GM23338 (cell line): ENCODE results near the gene PPM1N. TPM values are rescaled to one million over a fixed set of nuclear protein-coding genes. Genes with fewer than 3 reads are reported as not detected.

ENCODE experiments used
- ATAC-seq: fragments of 200-7000 bp; cut with Tn5 transposase; 3 replicates; pipeline ENCODE4 v1.9.1; 2020
- DNase-seq: peaks from one replicate; pipeline ENCODE4 v3.0.0-alpha.2; 2015; ENCODE audit warnings: low spot score
- H2AFZ ChIP-seq: fragments of 200-600 bp; sonication (generic); 2 replicates; pipeline ENCODE4 v1.8.0; 2016; ENCODE audit warnings: antibody characterized with exemption, mild to moderate bottlenecking, moderate library complexity
- H3F3A ChIP-seq: fragments of 200-600 bp; sonication (generic); replicated peaks from 2 replicates; pipeline ENCODE4 v1.8.0; 2017; ENCODE audit warnings: antibody characterized with exemption, mixed run types, low read depth
- H3K27ac ChIP-seq: fragments of 200-600 bp; sonication (generic); 2 replicates; pipeline ENCODE4 v1.6.1; 2016; ENCODE audit warnings: low read depth
- H3K27me3 ChIP-seq: fragments of 200-600 bp; sonication (generic); 2 replicates; pipeline ENCODE4 v1.8.0; 2016; ENCODE audit warnings: mild to moderate bottlenecking, mixed run types, moderate library complexity; ENCODE audit not compliant: insufficient read depth
- H3K36me3 ChIP-seq: fragments of 200-600 bp; sonication (generic); 2 replicates; pipeline ENCODE4 v1.8.0; 2016; ENCODE audit warnings: mild to moderate bottlenecking; ENCODE audit not compliant: insufficient read depth
- H3K4me1 ChIP-seq: fragments of 200-600 bp; sonication (generic); 2 replicates; pipeline ENCODE4 v1.8.0; 2016; ENCODE audit warnings: mild to moderate bottlenecking, moderate library complexity; ENCODE audit not compliant: insufficient read depth
- H3K4me2 ChIP-seq: fragments of 200-600 bp; sonication (generic); 2 replicates; pipeline ENCODE4 v1.7.1; 2017; ENCODE audit warnings: mixed run types
- H3K4me3 ChIP-seq: fragments of 200-600 bp; sonication (generic); 2 replicates; pipeline ENCODE4 v1.6.1; 2016; ENCODE audit warnings: mixed run types
- H3K79me2 ChIP-seq: fragments of 200-600 bp; sonication (generic); replicated peaks from 2 replicates; pipeline ENCODE4 v1.8.0; 2017; ENCODE audit warnings: mild to moderate bottlenecking; ENCODE audit not compliant: insufficient read depth
- H3K9me2 ChIP-seq: fragments of 200-600 bp; sonication (generic); 2 replicates; pipeline ENCODE4 v1.8.0; 2017; ENCODE audit not compliant: insufficient read depth
- H4K20me1 ChIP-seq: fragments of 200-600 bp; sonication (generic); replicated peaks from 2 replicates; pipeline ENCODE4 v1.8.0; 2017; ENCODE audit warnings: mild to moderate bottlenecking; ENCODE audit not compliant: insufficient read depth
- H3K27ac Mint-ChIP-seq: 2 replicates; pipeline ENCODE4 v1.8.0; 2020; ENCODE audit warnings: inconsistent platforms, mild to moderate bottlenecking, moderate library complexity, mixed read lengths
- H3K27me3 Mint-ChIP-seq: 3 replicates; pipeline ENCODE4 v1.8.0; 2022; ENCODE audit warnings: low read depth, mild to moderate bottlenecking, moderate library complexity, mixed read lengths, inconsistent platforms; ENCODE audit not compliant: insufficient read depth, poor library complexity
- H3K36me3 Mint-ChIP-seq: 3 replicates; pipeline ENCODE4 v1.8.0; 2021; ENCODE audit warnings: low read depth, mild to moderate bottlenecking, inconsistent platforms, moderate library complexity, mixed read lengths
- H3K4me1 Mint-ChIP-seq: 3 replicates; pipeline ENCODE4 v1.8.0; 2020; ENCODE audit warnings: mild to moderate bottlenecking, inconsistent platforms, mixed read lengths
- H3K4me3 Mint-ChIP-seq: 3 replicates; pipeline ENCODE4 v1.8.0; 2021; ENCODE audit warnings: moderate library complexity, mild to moderate bottlenecking, inconsistent platforms, mixed read lengths
- H3K9me3 Mint-ChIP-seq: 3 replicates; pipeline ENCODE4 v1.8.0; 2020; ENCODE audit warnings: moderate library complexity, mild to moderate bottlenecking, inconsistent platforms, mixed read lengths
- CREB1 ChIP-seq: fragments of 250-450 bp; sonication (Bioruptor Pico); IDR thresholded peaks from 2 replicates; pipeline ENCODE4 v1.5.0; 2020; ENCODE audit warnings: low read depth, mild to moderate bottlenecking, moderate library complexity
- CTCF ChIP-seq, 2 experiments: fragments of 200-600 bp in 1 of 2; sonication (generic) in 1 of 2; conservative IDR thresholded peaks; 2 replicates each; pipeline versions ENCODE4 v1.5.1 to v1.6.1; 2016 to 2017; ENCODE audit warnings: antibody characterized with exemption in 2 of 2, low read depth in 2 of 2, mild to moderate bottlenecking in 2 of 2, moderate library complexity in 1 of 2
- EZH2 ChIP-seq: fragments of 200-600 bp; sonication (generic); IDR thresholded peaks from one replicate; pipeline ENCODE4 v1.8.0; 2017; ENCODE audit warnings: antibody characterized with exemption, mild to moderate bottlenecking, low read depth; ENCODE audit not compliant: unreplicated experiment
- REST ChIP-seq: IDR thresholded peaks from one replicate; pipeline ENCODE4 v1.6.1; 2018; ENCODE audit warnings: antibody characterized with exemption; ENCODE audit not compliant: unreplicated experiment
- STAT1 ChIP-seq: IDR thresholded peaks from one replicate; pipeline ENCODE4 v1.6.1; 2016; ENCODE audit warnings: antibody characterized with exemption; ENCODE audit not compliant: unreplicated experiment
- ZNF331 ChIP-seq: fragments of 250-450 bp; sonication (Bioruptor Pico); IDR thresholded peaks from 2 replicates; pipeline ENCODE4 v1.5.0; 2020; ENCODE audit warnings: low read depth, mild to moderate bottlenecking, moderate library complexity
- polyA plus RNA-seq: library from polyadenylated mRNA; unstranded; fragments of >200 nt; fragmentation: Nextera tagmentation; extraction: Ambion mirVana; gene quantifications from 2 replicates; pipeline ENCODE4 v1.2.1, GENCODE V29; 2016
- total RNA-seq: library from RNA; depleted of rRNA; stranded (reverse); fragments of >200 nt; shearing (Covaris generic); gene quantifications from 2 replicates; pipeline ENCODE4 v1.2.3, GENCODE V29; 2014

The PPM1N gene
- total and polyA plus RNA-seq, 2 experiments from 2014 or later, result 15.2 to 25.1 TPM

GRCh38 chr19:45467115-45467455, 31.2 kb upstream of the PPM1N start (continued):
- TF ChIP-seq EZH2 (no peak), REST (no peak), STAT1 (no peak)

DNA sequence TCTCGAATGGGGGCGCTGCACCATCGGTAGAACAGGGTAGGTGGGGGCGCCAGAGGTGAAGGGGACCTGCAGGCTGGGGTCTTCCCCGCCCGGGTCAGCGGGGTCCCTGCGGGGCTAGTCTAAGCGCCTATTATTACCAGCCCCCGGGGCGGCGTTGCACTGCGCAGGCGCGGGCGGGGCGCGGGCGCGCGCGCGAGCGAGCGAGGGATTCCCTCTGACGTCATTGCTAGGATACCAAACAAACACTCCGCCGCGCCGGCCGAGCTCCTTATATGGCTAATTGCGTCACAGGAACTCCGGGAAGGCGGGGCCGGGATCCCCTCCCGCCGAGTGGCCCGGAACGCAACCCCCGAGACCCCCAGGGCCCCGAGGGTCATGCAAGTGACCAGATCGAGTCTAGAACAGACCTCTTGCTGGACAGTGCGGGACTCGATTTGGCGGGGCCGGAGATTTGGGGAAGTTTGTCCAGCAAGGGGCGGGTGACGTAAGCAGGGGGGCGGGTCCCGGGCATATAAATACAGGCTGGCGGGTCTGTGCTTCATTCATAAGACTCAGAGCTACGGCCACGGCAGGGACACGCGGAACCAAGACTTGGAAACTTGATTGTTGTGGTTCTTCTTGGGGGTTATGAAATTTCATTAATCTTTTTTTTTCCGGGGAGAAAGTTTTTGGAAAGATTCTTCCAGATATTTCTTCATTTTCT, 30.6 kb upstream of the PPM1N start, which contains the start of gene FOSB:
FOSB (plus strand) TSS at position 541 of the 703 bp plus-strand sequence. CDS start 591 bp downstream, outside the sequence.
- TF ChIP-seq CREB1 (CRISPR knock-in tag) (peak; percentile 97), EZH2 (no peak), CTCF (conservative IDR thresholded peaks at IDR 0.05; ENCODE audit: low read depth in 2 of 2) (peak; percentile 35 to 42; a peak in 3 of 4 replicates), ZNF331 (no peak)
- Histone ChIP-seq H3K4me1 (peaks cover 22% of the 10 kb centered on the region; the same call in 1 of the 2 replicates), H3K79me2 (no peaks in the 10 kb centered on the region), H2AFZ (peak within 1 kb of the TSS; percentile 100), H4K20me1 (no peaks in the 10 kb centered on the region), H3K4me3 (peak within 1 kb of the TSS; percentile 95), H3K27me3 (peaks cover 41% of the 10 kb centered on the region), H3K4me2 (peak within 1 kb of the TSS; percentile 98), H3K27ac (0 out of 2 replicates have a peak within 1 kb of the TSS, but pooled peaks have one; percentile 32), H3F3A (peaks cover 17% of the 10 kb centered on the region), H3K36me3 (no peaks in the 10 kb centered on the region), H3K9me2 (no peaks in the 10 kb centered on the region)
- peak within 1 kb of the TSS; percentile 87 for H3K4me3 Mint-ChIP-seq
- H3K27ac Mint-ChIP-seq, result peak within 1 kb of the TSS; percentile 95
- peaks cover 38% of the 10 kb centered on the region for H3K27me3 Mint-ChIP-seq
- no peaks in the 10 kb centered on the region; the same call in 2 of the 3 replicates for H3K36me3 Mint-ChIP-seq
- H3K4me1 Mint-ChIP-seq, result peaks cover 16% of the 10 kb centered on the region
- ATAC-seq (peak; percentile 2; the same call in 2 of the 3 replicates), DNase-seq (peak; percentile 99)
- no peaks in the 10 kb centered on the region for H3K9me3 Mint-ChIP-seq
